ENCODE measurements around the gene CNTNAP2.

Gene CNTNAP2

DNA sequence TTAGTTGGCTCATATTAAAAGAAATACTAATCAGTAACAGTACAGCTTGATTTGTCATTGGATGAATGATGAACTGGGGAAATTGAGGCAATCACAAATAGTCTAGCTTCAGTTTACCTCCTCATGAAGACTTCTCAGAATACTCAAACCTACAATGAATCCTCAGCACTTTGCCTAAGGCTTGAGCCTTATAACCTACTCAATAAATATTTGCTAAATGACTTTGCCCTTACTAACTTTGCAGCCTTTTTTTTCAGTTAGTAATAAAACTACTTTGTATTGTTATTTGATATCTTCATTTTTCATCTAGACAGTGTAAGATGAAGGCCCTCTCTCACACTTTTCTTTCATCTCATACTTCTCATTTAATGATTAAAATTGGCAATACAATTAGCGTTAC lies 1311.5 kb downstream of the CNTNAP2 start:
- DNase-seq: no peak

DNA sequence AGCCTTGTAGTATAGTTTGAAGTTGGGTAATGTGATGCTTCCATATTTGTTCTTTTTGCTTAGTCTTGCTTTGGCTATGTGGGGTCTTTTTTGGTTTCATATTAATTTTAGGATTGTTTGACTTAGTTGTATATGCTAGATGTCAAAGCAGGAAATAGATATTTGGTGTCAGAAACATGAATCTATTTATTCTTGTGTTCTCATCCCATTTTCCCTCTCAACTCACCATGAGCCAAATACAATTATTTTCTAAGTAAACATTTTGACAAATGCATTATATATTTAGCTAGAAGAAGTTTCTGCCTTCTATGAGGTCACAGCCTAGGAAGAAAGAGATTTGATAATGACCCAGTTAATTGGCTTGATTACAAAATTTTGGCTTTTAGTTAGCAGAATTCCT lies 1313.4 kb downstream of the CNTNAP2 start:
- DNase-seq: no peak

DNA sequence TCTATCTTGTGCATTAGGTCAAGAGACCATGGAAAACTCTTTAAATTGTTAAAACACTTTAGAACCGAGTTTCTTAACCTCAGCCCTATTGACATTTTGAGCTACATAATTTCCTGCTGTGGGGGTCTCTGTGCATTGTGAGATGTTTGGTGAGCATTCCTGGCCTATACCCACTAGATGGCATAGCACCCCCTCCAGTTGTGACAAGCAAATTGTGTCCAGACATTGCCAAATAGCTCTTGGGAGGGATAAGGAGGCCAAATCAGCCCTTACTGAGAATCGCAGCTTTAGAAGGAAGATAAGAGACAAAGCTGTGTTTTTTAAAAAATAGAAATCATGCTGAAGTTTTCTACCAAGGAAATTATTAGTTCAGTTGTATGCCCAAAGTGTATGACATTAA lies 1315.5 kb downstream of the CNTNAP2 start:
- peak; percentile 5 to 66 for DNase-seq

DNA sequence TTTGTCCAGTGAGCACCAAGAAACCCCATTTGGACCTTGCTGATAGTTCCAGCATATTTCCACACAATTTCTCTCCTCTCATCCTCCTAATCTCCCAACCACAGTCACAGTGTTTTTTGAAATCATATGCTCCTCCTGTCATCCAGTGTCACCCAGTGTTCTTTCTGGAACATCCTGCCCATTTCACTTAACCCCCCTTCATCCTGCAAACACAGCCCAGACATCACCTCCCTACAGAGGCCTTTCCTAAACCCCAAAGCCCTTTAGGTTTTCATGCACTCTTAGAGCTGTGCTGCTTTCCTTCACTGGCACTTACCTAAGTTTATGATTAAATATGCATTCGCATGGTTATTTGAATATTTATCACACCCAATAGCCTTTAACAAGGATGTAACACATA lies 1316.0 kb downstream of the CNTNAP2 start:
- no peak for DNase-seq

DNA sequence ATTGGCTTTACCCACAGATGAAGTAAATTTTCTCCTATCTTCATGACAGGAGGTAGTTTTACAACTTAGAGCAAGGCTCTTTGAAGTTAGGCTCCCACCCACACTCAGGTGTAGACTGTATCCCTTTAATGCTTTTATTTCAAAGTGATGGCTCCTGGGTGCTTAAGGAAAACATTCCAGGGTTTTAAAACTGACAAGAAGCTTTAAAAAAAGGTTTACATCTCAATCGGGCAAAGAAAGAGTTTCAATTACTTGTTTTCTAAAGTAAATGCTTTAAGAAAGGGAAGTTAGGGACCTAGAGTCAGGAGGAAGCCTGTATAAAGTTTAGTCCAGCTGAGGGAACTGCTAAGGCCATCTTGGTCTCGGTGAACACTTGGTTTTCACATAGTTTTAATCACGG lies 1320.1 kb downstream of the CNTNAP2 start:
- DNase-seq: no peak

DNA sequence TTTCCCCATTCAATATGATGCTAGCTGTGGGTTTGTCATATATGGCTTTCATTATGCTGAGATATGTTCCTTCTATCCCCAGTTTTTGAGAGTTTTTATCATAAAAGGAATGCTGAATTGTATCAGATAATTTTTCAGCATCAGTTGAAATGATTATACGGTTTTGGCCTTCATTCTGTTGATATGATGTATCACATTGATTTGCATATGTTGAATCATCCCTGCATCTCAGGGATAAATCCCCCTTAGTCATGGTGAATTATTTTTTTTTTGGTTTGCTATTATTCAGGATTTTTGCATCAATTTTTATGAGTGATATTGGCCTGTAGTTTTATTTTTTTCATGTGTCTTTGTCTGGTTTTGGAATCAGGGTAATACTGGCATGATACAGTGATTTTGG lies 1321.6 kb downstream of the CNTNAP2 start:
- DNase-seq: no peak

DNA sequence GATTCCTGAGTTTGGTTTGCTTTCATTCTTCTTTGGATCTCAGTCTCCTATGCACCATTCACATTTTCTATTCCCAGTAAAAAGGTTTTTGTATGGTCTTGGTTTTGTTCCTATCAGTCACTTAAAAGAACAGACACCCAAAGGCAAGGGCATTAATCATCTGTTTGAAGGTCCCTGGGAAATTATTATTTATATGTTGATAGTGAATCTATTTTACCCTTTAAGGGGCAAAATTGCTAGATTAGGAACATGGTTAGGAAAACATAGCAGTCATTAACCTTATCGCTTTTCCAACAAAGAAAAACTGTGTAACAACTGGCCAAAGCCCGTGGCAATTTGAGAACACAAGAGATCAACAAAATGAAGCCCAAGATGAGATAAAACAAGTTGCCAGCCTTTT lies 1327.3 kb downstream of the CNTNAP2 start:
- DNase-seq: no peak

DNA sequence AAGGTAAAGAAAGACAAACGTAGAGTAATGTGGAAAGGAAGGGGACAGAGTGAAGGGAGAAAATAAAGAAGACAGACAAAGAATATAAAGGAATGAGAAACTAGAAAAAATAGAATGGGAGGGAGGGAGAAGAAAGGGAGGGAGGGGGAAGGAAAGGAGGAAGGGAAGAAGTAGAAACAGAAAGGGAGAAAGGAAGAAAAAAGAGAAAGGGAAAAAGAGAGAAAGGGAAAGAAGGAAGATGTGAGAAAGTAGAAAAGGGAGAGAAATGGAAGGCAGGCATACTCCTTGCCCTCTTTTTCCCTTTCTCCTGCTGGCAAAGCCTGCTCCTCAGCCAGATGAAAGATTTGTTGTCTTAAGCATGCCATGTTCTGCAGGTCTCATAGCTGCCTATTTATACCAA lies 1336.2 kb downstream of the CNTNAP2 start:
- DNase-seq: no peak

DNA sequence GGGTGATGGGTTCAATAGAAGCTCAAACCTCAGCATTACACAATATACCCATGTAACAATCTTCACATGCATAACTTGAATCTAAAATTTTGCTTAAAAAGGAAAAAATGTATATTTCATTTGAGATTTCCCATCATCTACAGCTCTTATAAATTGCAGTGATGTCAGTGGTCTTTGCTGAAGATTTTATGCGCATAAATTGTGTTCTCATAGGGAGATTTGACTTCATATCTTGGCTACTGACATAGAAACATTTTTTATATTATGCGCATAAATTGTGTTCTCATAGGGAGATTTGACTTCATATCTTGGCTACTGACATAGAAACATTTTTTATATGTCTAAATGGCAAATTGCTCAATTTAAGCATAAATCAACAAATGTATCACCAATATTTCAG lies 1348.6 kb downstream of the CNTNAP2 start:
- no peak for DNase-seq

DNA sequence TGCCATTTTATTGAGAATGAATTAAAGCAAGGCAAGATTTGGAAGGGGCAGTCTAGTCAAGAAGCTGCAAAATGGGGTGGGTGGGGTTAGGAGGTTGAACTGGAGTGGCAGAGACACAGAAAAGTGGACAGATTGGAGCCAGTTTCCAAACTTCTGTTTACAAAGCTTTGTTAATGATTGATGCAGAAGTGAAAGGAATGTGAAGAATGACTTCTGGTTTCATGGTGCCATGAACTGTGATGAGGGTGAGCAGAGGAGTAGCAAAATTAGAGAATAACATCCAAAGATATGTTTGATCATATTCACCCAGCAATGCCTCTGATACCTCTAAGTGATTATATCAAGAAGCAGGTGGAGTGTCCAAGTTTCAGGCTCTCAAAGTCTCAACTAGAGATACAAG lies 1356.0 kb downstream of the CNTNAP2 start:
- no peak for DNase-seq

DNA sequence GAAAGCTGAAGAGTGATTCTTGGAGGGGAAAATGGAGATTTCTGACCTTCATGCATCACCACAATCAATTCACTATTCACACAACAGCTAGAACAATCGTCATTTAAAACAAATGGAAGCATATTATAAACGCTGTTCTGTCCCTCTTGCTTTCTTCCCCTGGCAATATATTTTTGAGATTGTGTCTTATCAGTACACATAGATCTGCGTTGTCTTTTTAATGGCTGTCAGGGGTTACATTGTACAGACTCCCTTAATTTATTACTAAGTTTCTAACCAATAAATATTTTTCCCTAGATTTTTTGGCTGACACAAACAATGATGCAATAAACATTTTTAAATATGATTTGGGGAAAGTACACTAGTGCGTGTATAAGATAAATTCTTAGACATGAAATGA lies 1358.3 kb downstream of the CNTNAP2 start:
- DNase-seq: no peak

DNA sequence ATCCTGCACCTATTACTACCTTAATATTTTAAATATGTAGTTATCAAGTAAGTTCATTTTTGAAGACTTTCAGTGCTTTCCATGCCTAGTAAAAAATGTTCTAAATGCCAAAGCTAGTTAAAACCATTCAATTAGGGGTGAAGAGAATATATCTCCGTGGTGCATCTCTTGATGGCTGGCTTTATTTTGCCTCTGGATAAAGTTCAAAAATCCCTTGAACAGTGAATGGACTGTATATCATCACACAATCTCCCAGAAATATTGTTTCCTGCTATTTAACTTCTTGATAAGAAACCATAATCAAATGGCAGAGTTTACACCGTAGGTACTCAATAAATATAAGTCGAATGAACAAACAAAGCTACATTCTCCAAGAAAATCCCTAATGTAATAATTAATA lies 1360.9 kb downstream of the CNTNAP2 start:
- no peak for DNase-seq

DNA sequence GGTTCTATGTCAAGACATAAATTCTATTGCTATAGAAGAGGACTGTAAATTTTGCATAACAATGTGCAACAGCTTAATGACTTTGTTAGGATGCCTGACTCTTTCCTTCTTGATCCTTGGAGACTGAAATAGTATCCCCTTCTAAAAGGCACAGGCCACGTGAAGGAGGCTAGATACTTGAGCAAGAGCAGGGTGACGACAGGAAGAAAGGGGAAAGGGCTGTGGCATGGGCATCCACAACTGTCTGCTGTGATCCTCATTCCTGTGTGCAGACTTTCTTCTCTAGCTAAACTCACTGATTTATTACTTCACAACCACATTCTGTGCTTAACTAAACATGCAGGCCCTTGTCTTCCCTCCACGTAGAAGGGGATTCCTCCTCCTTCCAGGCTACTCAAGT lies 1362.2 kb downstream of the CNTNAP2 start:
- no peak for DNase-seq

DNA sequence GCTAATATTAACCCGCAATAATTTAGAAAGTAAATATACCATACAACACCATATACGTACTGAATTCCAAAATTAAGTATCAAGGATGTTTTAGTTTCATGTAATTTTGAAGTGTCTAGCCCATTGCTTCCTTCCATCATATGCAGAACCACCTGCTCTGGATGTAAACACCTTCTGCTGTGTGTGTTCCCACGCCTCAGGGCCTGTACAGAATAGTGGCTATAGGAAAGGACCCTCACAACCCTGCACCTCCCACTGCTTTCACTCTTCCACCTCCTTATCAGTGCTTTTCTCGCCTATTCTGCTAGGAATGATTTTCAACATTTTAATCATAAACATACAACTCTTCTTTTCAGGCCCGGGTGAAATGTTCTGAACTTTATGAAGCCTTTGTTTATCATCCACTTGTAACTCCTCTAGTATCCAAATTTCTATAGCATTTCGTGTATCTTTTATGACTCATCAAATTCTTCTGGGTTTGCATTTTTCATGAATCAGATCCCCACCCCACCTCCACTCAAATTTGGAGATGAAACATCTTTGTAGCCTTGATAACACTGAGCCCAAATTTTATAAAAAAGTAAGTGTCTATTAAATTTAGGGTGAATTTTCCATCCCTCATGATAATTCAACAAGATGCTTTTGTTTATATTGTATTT lies 1367.2 kb downstream of the CNTNAP2 start:
- no peak for DNase-seq

DNA sequence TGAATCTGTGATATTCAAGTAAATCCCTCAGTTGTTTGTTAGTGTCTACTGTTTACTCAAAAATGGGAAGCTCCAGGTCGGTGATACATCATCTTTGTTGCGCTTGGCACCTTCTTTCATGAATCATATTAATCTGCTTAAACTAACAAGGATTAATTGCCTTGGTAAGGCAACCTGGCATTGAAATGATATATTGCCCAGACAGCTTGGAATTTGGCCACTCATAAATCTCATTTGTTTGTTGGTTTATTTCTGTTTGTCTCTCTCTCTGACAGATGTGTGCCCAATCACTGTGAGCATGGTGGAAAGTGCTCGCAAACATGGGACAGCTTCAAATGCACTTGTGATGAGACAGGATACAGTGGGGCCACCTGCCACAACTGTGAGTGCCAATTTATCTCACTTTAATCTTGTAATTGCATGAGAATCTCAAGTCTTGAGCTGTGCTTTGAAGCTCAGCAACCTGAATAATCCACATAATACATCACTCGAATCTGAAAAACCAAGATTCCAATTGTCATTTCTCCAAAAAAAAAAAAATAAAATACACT lies 1369.1 kb downstream of the CNTNAP2 start:
- no peak for DNase-seq

DNA sequence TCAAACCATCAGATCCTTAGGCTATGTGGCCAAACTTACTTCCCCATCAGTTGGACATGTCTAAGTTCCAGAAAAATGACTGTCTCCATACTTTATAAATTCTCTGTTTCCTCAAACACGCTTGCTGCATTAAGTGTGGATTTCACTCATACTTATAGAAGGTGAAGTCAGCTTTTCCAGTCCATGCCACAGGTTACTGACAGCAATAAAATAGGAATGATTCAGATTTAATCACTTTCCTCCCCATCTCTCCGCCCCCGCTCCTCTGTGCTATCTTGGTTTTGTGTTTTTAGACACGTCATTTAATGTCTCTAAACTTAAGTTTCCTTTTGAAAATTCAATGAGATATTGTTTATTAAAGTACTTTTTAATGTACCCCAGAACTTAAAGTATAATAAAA lies 1376.0 kb downstream of the CNTNAP2 start:
- no peak for DNase-seq

DNA sequence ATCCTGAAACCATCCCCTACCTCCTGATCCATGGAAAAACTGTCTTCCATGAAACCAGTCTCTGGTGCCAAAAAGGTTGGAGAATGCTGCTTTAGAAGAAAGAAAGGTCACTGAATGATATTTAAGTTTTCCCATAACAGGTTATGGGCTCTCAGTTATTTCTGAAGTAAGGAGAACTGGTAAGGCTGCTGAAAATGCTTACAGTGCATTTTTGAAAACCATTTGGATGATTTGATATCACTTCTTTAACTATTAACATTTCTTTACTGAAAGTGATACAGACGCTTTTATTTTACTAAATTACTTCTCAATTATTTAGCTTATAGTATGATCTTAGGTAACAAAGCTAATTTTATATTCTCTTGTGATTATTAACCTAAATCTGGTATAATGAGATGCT lies 1379.6 kb downstream of the CNTNAP2 start:
- no peak for DNase-seq

DNA sequence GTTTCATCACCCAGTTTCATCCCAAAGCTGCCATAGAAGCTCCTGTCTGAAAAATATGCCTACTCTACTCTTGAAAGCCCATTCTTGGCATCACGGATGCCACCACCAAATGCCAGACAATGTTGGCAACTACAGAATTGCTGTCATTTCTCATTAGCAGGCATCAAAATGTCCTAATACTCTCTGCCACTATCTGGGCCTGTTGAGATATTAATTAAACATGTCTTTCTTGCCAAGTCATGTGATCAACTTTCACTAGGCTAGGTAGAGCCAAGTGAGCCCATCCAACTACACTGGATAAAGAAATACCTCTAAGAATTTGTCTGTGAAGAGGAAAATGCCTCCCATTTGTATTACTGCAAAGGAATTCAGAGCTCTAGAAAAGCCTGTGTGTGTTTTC lies 1380.6 kb downstream of the CNTNAP2 start:
- DNase-seq: no peak

DNA sequence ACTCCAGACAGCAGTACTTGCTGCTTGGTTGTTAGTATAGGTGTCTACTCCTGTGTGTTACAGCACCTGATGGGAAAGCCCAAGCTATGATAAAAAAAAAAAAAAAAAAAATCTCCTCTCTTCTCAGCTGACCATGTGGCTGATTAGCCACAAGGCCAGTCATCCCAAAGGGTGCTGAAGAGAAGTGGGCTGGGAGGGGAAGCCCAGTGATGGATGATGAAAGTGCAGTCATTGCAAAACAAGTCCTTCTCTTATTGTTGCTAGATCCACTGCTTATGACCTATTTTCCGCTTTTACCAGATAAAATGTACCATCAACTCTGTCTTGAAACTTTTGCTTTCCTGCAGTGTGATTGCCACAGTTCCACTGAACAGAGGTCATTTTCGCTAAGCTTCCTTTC lies 1381.5 kb downstream of the CNTNAP2 start:
- no peak for DNase-seq

DNA sequence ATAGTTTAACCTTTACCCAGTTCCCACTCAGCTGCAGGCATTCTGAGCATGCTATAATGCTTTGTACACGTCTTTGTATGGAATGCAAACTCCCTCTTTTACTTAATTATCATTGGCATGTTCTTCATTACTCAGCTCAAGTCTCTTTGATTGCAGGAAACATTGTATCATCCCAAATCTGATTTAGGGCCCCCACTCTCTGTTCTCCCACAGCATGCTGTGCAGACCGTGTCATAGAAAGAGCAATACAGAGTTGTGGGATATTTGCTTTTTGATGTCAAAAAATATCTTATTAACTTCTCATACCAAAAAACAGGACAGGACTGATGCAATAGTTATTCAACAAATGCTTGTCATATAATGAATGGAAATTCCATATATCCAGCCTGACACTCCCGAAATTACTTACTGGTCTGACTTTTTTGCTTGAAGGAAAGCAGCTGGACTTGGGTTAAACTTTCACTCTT lies 1392.5 kb downstream of the CNTNAP2 start:
- no peak for DNase-seq

DNA sequence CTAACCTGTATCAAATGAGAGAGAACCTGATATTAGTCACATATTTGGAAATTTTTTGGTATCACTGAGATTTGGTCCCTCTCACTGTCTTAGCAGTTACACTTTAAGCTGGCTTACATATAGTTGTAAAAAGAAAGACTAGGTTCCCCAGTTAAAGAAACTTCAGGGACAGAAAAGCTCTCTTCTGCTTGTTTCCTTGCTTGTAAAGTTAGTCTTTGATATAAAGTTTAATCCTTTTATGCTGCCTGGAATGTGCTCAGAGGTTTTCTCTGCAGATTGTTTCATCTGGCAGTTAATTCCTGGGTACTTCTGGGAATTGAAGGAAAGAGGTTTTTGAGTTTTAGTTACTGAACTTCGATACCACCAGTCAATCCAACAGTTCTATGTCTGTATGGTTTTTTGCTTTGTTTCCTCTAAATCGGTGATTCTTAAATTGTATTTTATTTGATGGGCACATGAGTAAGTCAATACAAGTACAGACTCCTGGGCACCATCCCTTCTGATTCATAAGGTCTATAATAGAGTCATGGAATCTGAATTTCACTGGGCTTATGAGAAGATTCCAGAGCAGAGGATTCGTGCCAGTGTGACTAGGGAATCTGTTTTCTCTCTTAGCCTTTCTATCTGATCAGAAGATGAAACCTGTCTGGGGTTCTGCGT lies 1393.1 kb downstream of the CNTNAP2 start:
- DNase-seq: no peak

DNA sequence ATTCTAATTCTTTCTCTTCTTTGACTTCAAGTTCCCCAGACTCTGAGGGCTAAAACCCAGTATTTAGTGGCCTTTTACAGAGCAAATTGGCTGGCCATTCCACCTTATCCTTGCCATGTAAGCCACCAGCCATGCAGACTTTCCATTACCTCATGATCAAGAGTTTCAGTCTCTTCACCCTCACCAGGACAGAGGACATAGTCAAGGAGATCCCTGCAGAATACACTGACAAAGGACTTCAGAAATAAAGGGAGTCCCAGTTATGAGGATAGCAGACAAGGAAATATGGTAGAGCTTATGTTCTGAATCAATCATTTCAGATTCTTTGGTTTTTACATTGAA lies 1393.6 kb downstream of the CNTNAP2 start:
- DNase-seq: no peak

DNA sequence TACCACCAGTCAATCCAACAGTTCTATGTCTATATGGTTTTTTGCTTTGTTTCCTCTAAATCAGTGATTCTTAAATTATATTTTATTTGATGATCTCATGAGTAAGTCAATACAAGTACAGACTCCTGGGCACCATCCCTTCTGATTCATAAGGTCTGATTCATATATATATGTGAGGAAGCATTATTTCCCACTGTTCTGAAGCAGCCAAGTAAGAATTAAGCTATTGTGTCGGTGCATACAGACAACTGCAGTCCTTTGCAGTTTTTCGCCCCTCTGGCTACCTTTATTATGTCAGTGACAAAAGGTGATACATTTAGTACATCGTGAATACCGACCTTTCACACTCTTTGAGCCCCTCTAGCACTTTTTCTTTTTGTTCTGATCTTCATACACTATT lies 1394.3 kb downstream of the CNTNAP2 start:
- no peak for DNase-seq

DNA sequence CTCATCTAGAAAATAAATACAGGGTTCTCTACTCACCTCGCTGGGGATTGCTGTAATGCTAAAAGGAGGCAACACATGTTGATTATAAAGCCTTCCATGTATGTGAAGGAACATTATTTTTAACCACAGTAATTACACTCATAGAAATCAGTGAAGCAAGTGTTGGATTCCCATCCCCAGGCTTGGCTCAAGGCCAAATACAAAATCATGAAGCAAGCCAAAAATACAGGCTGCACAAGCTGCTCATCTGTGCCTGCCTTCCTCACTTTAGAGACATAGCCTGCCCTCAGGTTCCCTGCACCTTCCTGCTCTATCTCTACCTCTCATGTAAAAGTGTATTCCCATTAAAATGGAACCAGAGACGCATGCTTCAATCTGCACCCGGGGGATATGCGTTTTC lies 1396.8 kb downstream of the CNTNAP2 start:
- no peak for DNase-seq

DNA sequence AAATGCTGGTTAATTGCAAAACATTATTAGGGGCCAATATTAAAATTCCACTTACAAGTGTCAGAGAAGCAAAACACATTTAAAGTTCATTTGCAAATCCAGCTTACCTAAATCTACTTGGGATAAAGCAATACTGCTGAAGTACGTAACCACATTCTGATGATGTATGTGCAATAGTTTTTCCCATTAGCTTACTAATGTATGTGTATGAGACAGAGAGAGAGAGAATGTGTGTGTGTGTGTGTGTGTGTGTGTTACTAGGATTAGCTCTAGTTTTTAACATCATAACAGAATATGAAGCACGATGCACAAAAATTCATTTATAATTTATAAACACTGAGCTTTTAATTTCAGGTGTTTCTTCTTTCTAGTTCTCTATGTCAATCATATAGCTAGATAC lies 1399.8 kb downstream of the CNTNAP2 start:
- no peak for DNase-seq

All from hippocampal formation (tissue), 2 donors.